Thyroid gland (tissue), 4 donors: ENCODE results near the gene PSMF1.

Experiments
- CTCF ChIP-seq, 6 experiments: fragments of 200-600 bp in 3 of 6; fragments of 450-650 bp in 3 of 6; sonication (generic) in 3 of 6; IDR thresholded peaks; one replicate each; pipeline ENCODE4 v1.5.1; 2016 to 2019; ENCODE audit warnings: antibody characterized with exemption in 6 of 6, mild to moderate bottlenecking in 2 of 6, inconsistent platforms in 1 of 6, moderate library complexity in 1 of 6
- POLR2A ChIP-seq, 2 donors: fragments of 450-650 bp; IDR thresholded peaks; one replicate each; pipeline ENCODE4 v1.6.1; 2017; ENCODE audit warnings: antibody characterized with exemption in 2 of 2, mild to moderate bottlenecking in 2 of 2, moderate library complexity in 1 of 2

GRCh38 chr20:1160496-1160895 is 42.1 kb downstream of the PSMF1 start:
- no peak for TF ChIP-seq POLR2A (IDR thresholded peaks at IDR 0.05)
- TF ChIP-seq CTCF (IDR thresholded peaks at IDR 0.05): no peak
